D721Med (cell line): ENCODE measurements around the gene ENOX1.
"Not testable (repeated sequence)": the region's sequence is repeated elsewhere in the genome, so short reads cannot be mapped to it uniquely, and the experiment has no call there.

Experiments used
- DNase-seq: peaks from one replicate; pipeline ENCODE4 v3.0.0; 2011; ENCODE audit warnings: low spot score; ENCODE audit not compliant: insufficient read length
- FAIRE-seq: peaks from 2 replicates; lab custom pipeline; 2011; peaks lifted over from hg19 to GRCh38; lab: Jason Lieb, UNC
- TF ChIP-seq, protein P1 (sequence below): IDR thresholded peaks from 2 replicates; pipeline ENCODE4 v1.5.1; 2012; ENCODE audit warnings: mild to moderate bottlenecking, control low read depth; ENCODE audit not compliant: insufficient read depth; ENCODE audit errors: missing control alignments

ENOX1 gene

DNA sequence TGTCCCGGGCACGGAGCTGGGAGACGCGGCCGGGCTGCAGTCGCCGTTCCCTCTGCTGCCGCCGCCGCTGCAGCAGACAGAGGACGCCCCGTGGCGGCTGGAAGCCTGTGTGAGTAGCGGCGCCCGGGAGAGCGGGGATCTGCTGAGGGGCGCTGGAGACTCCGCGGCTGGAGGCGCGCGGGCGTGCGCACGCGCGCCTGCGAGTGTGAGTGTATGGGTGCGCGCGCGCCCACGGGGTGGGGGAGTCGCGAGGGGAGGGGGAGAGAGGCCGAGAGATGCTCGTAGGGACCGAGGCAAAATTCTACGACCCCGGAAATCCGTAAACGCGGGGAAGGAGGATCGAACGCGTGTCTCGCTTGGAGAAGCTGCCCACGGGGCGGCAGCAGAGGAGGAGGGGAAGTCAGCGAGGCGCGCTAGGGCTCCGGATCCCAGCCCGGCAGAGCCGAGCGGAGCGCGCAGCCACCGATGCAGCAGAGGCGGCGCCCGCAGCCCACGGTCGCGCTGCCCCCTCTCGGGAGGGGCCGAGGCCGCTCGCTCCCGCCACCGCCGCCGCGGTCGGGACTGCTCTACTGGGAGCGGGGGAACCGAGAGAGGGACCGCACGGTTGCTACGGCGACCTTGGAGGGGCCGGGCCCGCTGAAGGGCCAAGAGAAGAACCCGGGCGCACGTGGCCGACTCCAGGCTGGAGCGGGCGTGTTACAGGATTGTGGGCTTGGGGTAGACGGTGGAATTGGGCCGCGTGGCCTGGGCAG is at the start of gene ENOX1:
Gene ENOX1 (minus strand): TSS at position 207 of the 752 bp plus-strand sequence.
- no peak for FAIRE-seq
- DNase-seq: peak; percentile 32
- TF ChIP-seq, protein P1, sequence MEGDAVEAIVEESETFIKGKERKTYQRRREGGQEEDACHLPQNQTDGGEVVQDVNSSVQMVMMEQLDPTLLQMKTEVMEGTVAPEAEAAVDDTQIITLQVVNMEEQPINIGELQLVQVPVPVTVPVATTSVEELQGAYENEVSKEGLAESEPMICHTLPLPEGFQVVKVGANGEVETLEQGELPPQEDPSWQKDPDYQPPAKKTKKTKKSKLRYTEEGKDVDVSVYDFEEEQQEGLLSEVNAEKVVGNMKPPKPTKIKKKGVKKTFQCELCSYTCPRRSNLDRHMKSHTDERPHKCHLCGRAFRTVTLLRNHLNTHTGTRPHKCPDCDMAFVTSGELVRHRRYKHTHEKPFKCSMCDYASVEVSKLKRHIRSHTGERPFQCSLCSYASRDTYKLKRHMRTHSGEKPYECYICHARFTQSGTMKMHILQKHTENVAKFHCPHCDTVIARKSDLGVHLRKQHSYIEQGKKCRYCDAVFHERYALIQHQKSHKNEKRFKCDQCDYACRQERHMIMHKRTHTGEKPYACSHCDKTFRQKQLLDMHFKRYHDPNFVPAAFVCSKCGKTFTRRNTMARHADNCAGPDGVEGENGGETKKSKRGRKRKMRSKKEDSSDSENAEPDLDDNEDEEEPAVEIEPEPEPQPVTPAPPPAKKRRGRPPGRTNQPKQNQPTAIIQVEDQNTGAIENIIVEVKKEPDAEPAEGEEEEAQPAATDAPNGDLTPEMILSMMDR: peak; percentile 13

DNA sequence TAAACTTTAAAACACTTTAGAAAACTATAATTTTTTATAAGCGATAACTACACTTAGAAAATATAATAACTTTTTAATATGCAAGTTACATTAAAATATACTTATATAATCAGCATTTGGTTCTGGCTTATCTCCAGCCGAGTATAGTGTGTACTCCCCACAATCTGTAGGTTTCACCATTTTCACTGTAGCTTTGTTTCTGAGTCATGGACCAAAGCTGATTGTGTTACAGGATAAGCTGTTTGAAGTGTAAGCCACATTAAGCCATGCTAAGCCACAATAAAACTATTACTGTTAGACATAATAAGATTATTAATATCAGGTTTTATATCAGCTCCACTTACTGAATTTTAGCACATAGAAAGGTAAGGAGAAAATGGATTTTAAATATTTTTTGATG is 48.9 kb upstream of the ENOX1 start:
- FAIRE-seq (no peak), DNase-seq (peak; percentile 11)
- TF ChIP-seq, protein P1: no peak

DNA sequence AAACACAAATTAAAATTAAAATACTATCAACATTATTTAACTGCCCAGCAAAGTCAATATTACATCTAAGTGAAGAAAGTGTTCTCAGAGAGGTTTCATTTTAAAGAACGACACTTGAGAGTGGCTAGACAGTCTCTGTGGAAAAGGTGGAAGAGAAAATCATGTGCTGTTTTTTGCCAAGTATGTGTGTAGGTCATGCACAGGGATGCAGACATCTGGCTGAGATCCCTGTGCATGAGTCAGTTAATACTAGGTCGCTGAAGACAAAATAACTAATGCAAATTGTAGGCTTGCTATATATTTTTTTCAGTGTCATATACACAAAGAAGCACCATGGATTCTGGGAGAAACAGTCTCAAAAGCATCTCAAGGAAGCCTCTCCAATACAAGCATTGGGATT is 44.3 kb upstream of the ENOX1 start:
- no peak for FAIRE-seq
- DNase-seq: no peak
- TF ChIP-seq, protein P1: no peak

DNA sequence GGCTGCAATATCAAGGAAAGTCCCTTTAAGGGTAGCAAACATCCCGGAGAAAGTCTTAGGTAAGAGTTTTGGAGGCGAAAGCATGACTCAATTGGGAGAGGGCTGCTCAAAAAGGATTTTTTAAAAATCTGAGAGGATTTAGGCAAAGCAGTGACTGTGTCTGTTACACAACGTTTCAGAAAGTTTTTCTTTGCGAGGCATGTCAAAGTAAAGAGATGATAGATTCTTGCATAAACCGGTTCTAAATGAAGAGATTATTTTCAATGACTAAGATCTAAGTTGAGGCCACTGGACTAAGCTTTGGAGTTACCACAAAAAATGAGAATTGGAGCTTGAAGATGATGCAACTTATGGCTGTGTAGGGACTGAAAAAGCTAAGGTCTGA is 43.7 kb upstream of the ENOX1 start:
- DNase-seq (no peak), FAIRE-seq (no peak)
- TF ChIP-seq, protein P1: no peak

DNA sequence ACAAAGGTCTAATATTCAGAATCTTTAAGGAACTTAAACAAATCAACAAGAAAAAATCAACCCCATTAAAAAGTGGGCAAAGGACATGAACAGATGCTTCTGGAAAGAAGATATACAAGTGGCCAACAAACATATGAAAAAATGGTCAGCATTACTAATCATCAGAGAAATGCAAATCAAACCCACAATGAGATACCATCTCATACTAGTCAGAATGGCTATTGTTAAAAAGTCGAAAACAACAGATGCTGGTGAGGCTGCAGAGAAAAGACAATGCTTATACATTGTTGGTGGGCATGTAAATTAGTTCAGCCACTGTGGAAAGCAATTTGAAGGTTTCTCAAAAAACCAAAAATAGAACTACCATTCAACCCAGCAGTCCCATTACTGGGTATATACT is 37.9 kb upstream of the ENOX1 start:
- not testable (repeated sequence) for DNase-seq, FAIRE-seq

DNA sequence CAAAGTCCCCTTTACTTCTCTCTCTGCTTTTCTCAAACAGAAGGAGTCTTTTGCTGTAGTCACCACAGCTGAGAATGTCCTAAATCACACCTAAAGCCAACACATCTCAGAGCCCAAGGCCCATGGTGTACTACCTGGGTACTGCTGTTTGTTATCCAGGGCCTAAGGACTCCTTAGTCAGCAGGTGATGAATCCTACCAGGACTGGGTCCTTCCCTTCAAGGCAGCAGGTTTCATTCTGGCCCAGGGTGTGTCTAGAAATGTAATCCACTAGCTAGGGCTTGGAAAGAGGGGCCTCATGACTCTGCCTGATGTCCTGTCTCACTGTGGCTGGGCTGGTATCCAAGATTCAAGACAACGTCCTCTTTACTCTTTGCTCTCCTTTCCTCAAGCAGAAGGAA is 36.2 kb upstream of the ENOX1 start:
- no peak for FAIRE-seq
- no peak for DNase-seq
- TF ChIP-seq, protein P1: no peak

DNA sequence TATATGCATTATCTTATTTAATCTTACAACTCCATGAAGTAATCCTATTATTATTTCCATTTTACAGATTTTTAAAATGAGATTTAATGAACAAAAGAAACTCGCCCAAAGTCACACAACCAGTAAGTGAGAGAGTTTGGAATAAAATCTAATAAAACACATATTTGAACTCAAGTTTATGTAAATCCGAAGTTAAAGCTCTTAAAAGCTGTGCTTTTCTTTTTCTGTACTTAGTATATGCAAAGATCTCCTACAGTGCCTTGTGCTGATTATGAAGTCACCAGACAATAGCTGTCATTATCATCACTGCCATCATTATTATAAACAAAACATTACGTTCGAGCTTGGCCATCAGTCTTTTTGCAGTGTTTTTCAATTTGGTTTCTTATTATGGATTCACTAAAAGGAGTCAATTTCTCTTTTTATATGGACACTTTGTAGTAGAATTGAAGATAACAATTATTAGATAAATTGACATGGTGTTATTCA is 29.7 kb upstream of the ENOX1 start:
- TF ChIP-seq, protein P1: no peak
- DNase-seq (no peak), FAIRE-seq (no peak)
